GM23248 (cell line): Measurements from ENCODE around the gene VPS13D. TPM values are rescaled to one million over a fixed set of nuclear protein-coding genes. Genes with fewer than 3 reads are reported as not detected.

Source experiments
- DNase-seq: peaks from one replicate; pipeline ENCODE4 v3.0.0-alpha.2; 2015
- H2AFZ ChIP-seq: fragments of 200-600 bp; sonication (generic); 2 replicates; pipeline ENCODE4 v1.6.1; 2016; ENCODE audit warnings: antibody characterized with exemption
- H3F3A ChIP-seq: fragments of 200-600 bp; sonication (generic); 2 replicates; pipeline ENCODE4 v1.6.1; 2016; ENCODE audit warnings: mild to moderate bottlenecking, antibody characterized with exemption, mixed run types; ENCODE audit not compliant: insufficient read depth
- H3K27ac ChIP-seq: fragments of 200-600 bp; sonication (generic); 2 replicates; pipeline ENCODE4 v1.5.1; 2016; ENCODE audit warnings: mild to moderate bottlenecking
- H3K27me3 ChIP-seq: fragments of 200-600 bp; sonication (generic); replicated peaks from 2 replicates; pipeline ENCODE4 v1.6.1; 2016; ENCODE audit warnings: mild to moderate bottlenecking; ENCODE audit not compliant: insufficient read depth
- H3K36me3 ChIP-seq: fragments of 200-600 bp; sonication (generic); 2 replicates; pipeline ENCODE4 v1.6.1; 2016; ENCODE audit warnings: low read depth, mild to moderate bottlenecking
- H3K4me1 ChIP-seq: fragments of 200-600 bp; sonication (generic); 2 replicates; pipeline ENCODE4 v1.6.1; 2016; ENCODE audit warnings: mild to moderate bottlenecking; ENCODE audit not compliant: insufficient read depth
- H3K4me2 ChIP-seq: fragments of 200-600 bp; sonication (generic); one replicate; pipeline ENCODE4 v1.6.1; 2016; ENCODE audit warnings: mild to moderate bottlenecking; ENCODE audit not compliant: unreplicated experiment
- H3K4me3 ChIP-seq: fragments of 200-600 bp; sonication (generic); 2 replicates; pipeline ENCODE4 v1.5.1; 2016; ENCODE audit warnings: mild to moderate bottlenecking
- H3K79me2 ChIP-seq: fragments of 200-600 bp; sonication (generic); 2 replicates; pipeline ENCODE4 v1.6.1; 2016; ENCODE audit warnings: mild to moderate bottlenecking; ENCODE audit not compliant: insufficient read depth
- H3K9ac ChIP-seq: fragments of 200-600 bp; sonication (generic); 2 replicates; pipeline ENCODE4 v1.6.1; 2016; ENCODE audit warnings: mild to moderate bottlenecking
- H3K9me2 ChIP-seq: fragments of 200-600 bp; sonication (generic); 2 replicates; pipeline ENCODE4 v1.6.1; 2016; ENCODE audit warnings: mixed run types, mild to moderate bottlenecking, moderate library complexity; ENCODE audit not compliant: insufficient read depth
- H3K9me3 ChIP-seq: fragments of 200-600 bp; sonication (generic); one replicate; pipeline ENCODE4 v1.6.1; 2017; ENCODE audit warnings: low read depth
- H4K20me1 ChIP-seq: fragments of 200-600 bp; sonication (generic); 2 replicates; pipeline ENCODE4 v1.6.0; 2016; ENCODE audit not compliant: insufficient read depth
- EZH2 ChIP-seq: fragments of 200-600 bp; sonication (generic); IDR thresholded peaks from 2 replicates; pipeline ENCODE4 v1.6.1; 2018; ENCODE audit warnings: antibody characterized with exemption, mild to moderate bottlenecking; ENCODE audit not compliant: insufficient read depth, poor library complexity, severe bottlenecking
- EZH2phosphoT487 ChIP-seq: fragments of 200-600 bp; sonication (generic); IDR thresholded peaks from 2 replicates; pipeline ENCODE4 v1.6.1; 2018; ENCODE audit warnings: antibody characterized with exemption, moderate library complexity, mild to moderate bottlenecking, low read depth; ENCODE audit not compliant: insufficient read depth
- WGBS, 2 experiments: methylation state at CpG; one replicate each; pipeline ENCODE4 v1.1.6; 2015 to 2017; ENCODE audit warnings: low lambda C conversion rate in 2 of 2, low coverage in 1 of 2; ENCODE audit errors: missing lambda C conversion rate in 2 of 2; 5-methylcytosine and 5-hydroxymethylcytosine counted together
- in situ Hi-C: fragments of 300-500 bp; cut with MboI; formaldehyde crosslinking; loops from 2 replicates; pipeline ENCODE4 v1.15.0; 2020
- polyA plus RNA-seq: library from polyadenylated mRNA; unstranded; fragments of >200 nt; fragmentation: Nextera tagmentation; extraction: Ambion mirVana; gene quantifications from 2 replicates; pipeline ENCODE4 v1.2.1, GENCODE V29; 2016
- total RNA-seq: library from RNA; depleted of rRNA; stranded (reverse); fragments of >200 nt; shearing (Covaris generic); gene quantifications from 2 replicates; pipeline ENCODE4 v1.2.3, GENCODE V29; 2014

VPS13D gene
- total and polyA plus RNA-seq, 2 experiments from 2014 or later = 6.8 to 16.4 TPM

DNA sequence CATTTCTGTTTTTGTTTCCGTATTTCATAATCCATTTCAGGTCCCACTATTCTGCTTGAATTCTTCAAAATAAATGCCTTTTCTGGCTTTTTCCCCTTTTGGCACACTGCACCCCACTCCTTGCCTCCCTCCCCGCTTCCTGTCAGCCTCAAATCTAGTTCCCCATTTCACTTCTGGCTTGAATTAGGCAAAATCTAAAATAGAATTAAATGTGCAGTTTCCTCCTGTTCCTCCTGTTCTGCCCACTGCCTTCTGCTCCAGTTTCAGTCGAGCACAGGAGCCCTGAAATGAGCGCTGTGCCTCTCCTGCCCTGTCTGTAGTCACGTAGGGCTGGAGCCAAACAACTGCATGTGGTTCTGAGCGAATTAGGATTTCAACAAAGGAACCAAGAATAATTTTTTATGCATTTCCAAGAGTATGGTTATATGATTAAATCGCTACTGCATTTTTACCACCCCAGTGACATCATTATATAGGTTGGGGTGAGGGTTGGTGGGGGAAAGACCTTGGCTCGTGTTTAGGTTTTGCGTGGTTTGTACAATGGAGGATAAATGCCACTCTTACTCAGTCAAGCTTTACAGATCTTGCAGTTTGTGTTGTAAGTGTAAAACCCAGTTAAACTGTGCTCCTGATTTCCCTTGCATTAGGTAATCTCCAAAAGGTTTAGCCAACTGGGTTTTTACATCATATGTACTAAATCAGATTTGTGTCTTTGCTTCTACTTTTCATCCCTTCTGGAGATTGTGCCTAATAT, 114.9 kb downstream of the VPS13D start:
- peaks cover 56% of the 10 kb centered on the region for H3K36me3 ChIP-seq
- H3K79me2 ChIP-seq = no peaks in the 10 kb centered on the region
- no peaks in the 10 kb centered on the region for H4K20me1 ChIP-seq
- H3K4me2 ChIP-seq = no peak overlapping the region
- no peaks in the 10 kb centered on the region for H3F3A ChIP-seq
- H3K9me3 ChIP-seq = no peaks in the 10 kb centered on the region
- no peak for DNase-seq
- in situ Hi-C loops = no loop called here
- H2AFZ ChIP-seq = no peak overlapping the region
- no peak overlapping the region for H3K27ac ChIP-seq
- no peaks in the 10 kb centered on the region for H3K9me2 ChIP-seq
- no peak overlapping the region for H3K9ac ChIP-seq
- 61 to 68% methylated on average over 9 of the region's 9 CpGs for WGBS, 2 experiments
- no peak overlapping the region for H3K4me3 ChIP-seq
- H3K4me1 ChIP-seq = no peaks in the 10 kb centered on the region
- TF ChIP-seq EZH2phosphoT487 = no peak
- TF ChIP-seq EZH2 = no peak
- no peaks in the 10 kb centered on the region for H3K27me3 ChIP-seq

DNA sequence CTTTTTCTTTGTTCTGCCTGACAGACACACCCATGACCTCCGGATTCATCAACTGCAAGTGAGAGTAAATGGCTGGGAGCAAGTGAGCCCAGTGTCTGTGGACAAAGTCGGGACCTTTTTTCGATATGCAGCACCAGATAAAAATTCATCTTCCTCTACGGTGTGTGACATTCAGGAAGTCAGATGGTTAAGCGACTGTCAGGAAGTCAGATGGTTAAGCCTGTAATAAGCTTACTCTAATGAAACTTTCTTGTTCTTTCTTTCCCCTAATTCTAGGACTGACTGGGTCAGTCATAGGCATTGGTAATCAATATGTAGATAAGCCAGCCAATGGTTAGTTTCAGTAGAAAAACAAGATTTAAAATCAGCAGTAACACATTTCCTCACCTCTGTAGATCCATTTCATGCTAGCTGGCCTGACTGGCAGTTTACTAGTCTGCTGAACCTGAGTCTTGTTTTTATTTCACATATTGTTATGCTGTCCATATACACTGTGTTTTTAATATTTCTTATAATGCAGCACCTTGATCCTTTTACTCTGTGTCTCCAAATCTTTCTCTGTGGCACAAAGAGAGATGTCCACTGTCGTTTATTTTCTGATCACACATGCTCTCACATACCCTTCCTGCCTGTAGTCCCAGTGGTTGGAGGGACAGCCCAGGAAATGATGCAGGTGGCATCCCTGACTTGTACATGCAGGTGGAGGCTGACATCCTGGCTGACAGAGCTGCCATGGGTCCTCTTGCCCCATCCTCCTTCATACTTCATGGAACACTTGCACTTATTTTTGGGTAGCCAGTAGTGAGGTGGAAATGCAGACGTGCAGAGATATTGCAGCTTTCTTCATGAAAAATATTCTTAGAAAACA, 115.8 kb downstream of the VPS13D start:
- H4K20me1 ChIP-seq = no peaks in the 10 kb centered on the region
- H3K79me2 ChIP-seq = no peaks in the 10 kb centered on the region
- H3F3A ChIP-seq = no peaks in the 10 kb centered on the region
- H3K4me3 ChIP-seq = no peak overlapping the region
- H3K27me3 ChIP-seq = no peaks in the 10 kb centered on the region
- H2AFZ ChIP-seq = no peak overlapping the region
- H3K36me3 ChIP-seq = peaks cover 62% of the 10 kb centered on the region
- 70 to 72% methylated on average over 7 of the region's 7 CpGs for WGBS, 2 experiments
- TF ChIP-seq EZH2 (no peak), EZH2phosphoT487 (no peak)
- no peaks in the 10 kb centered on the region for H3K9me2 ChIP-seq
- no peak overlapping the region for H3K9ac ChIP-seq
- in situ Hi-C loops = no loop called here
- no peaks in the 10 kb centered on the region for H3K4me1 ChIP-seq
- DNase-seq = no peak
- H3K27ac ChIP-seq = no peak overlapping the region
- H3K9me3 ChIP-seq = no peaks in the 10 kb centered on the region
- no peak overlapping the region for H3K4me2 ChIP-seq

DNA sequence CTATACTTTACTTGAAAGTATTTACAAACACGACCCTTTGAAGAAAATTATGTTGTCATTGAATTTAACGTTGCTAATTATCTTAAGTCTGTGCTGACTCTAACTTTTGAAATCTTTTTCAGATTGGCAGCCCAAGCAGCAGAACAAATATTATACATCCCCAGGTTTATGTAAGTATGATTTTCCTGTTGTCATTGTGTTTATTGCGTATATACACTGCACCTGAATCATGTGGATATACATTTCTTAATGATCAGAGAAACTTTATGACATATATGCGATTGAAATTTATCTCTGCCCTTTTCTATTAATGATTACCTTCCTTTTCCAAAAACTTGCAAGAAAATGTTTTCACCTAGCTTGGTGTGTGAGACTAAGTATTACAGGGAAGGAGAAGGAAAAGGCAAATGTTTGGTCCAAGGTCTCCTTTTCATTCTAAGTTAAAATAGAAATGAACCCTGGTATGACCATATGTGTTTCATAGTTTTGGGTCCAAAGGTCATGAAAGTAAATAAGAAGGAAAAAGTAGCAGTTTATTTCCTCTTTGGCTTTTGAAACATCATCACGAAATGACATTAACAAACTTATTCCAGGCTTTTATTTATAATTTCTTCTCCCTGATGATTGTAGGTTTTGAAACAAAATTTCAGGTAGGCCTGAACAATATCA, 116.8 kb downstream of the VPS13D start:
- H3K4me3 ChIP-seq = no peak overlapping the region
- no peak for TF ChIP-seq EZH2phosphoT487
- TF ChIP-seq EZH2 = no peak
- H3K9me2 ChIP-seq = no peaks in the 10 kb centered on the region
- H3K9ac ChIP-seq = no peak overlapping the region
- H3K36me3 ChIP-seq = peaks cover 69% of the 10 kb centered on the region
- no peak overlapping the region for H3K4me2 ChIP-seq
- H3K4me1 ChIP-seq = no peaks in the 10 kb centered on the region
- no peaks in the 10 kb centered on the region for H3K9me3 ChIP-seq
- in situ Hi-C loops = no loop called here
- H3F3A ChIP-seq = no peaks in the 10 kb centered on the region
- no peaks in the 10 kb centered on the region for H4K20me1 ChIP-seq
- WGBS, 2 experiments = 81 to 82% methylated on average over 5 of the region's 5 CpGs
- H3K79me2 ChIP-seq = no peaks in the 10 kb centered on the region
- H3K27me3 ChIP-seq = no peaks in the 10 kb centered on the region
- no peak overlapping the region for H2AFZ ChIP-seq
- DNase-seq = no peak
- no peak overlapping the region for H3K27ac ChIP-seq

DNA sequence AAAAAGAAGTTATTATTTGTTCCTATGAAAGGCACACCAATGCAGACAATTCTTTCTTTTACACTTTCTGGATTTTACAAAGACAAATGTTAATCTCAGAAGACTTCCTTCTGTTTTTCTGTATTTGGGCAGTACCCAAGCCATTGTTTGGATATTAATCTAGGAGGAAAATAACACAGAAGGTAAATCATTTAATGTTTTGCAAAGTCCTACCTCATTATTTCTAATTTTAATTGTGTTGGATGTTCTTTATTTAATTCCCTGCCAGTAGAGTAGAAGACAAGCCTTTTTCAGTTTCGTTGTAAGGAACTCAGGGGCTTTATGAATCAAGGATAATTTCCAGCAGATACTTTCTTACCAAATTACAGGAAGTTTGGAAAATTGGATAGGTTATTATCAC, 118.3 kb downstream of the VPS13D start:
- peaks cover 77% of the 10 kb centered on the region for H3K36me3 ChIP-seq
- WGBS, 2 experiments = 98 to 100% methylated on average over 1 of the region's 1 CpG

More for the DNA sequence above, 118.3 kb downstream of the VPS13D start:
- H3K27ac ChIP-seq = no peak overlapping the region
- H3K27me3 ChIP-seq = no peaks in the 10 kb centered on the region
- no peaks in the 10 kb centered on the region for H3K9me2 ChIP-seq
- H3F3A ChIP-seq = no peaks in the 10 kb centered on the region
- no peaks in the 10 kb centered on the region for H3K9me3 ChIP-seq
- H3K4me1 ChIP-seq = no peaks in the 10 kb centered on the region
- no peak overlapping the region for H3K4me2 ChIP-seq
- in situ Hi-C loops = no loop called here
- DNase-seq = no peak
- H4K20me1 ChIP-seq = no peaks in the 10 kb centered on the region
- H2AFZ ChIP-seq = no peak overlapping the region
- H3K79me2 ChIP-seq = no peaks in the 10 kb centered on the region
- no peak overlapping the region for H3K9ac ChIP-seq
- TF ChIP-seq EZH2phosphoT487 = no peak
- no peak for TF ChIP-seq EZH2
- no peak overlapping the region for H3K4me3 ChIP-seq
